HG03097 (cell line): ENCODE measurements around the gene PSG11.
"Not testable (repeated sequence)": the region's sequence is repeated elsewhere in the genome, so short reads cannot be mapped to it uniquely, and the experiment has no call there.

ENCODE experiments used
- ATAC-seq: cut with Tn5 transposase; IDR thresholded peaks from one replicate; pipeline ENCODE4 v1.9.1; 2021; ENCODE audit not compliant: unreplicated experiment, low FRiP score

PSG11 gene

DNA sequence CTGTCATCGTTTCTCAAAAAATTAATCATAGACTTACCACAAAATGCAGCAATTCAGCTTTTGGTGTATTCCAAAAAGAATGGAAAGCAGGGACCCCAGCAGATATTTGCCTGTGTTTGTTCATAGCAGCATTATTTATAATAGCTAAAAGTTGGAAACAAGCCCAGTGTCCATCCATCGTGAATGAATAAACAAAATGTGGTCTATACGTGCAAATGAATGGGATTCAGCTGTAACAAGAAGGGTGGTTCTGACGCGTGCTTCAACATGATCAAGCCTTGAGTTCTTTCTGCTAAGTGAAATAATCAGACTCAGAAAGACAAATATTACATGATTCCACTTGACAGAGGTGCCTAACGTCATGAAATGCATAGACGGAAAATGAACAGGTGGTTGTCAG, 36.4 kb downstream of the PSG11 start:
- no peak for ATAC-seq

DNA sequence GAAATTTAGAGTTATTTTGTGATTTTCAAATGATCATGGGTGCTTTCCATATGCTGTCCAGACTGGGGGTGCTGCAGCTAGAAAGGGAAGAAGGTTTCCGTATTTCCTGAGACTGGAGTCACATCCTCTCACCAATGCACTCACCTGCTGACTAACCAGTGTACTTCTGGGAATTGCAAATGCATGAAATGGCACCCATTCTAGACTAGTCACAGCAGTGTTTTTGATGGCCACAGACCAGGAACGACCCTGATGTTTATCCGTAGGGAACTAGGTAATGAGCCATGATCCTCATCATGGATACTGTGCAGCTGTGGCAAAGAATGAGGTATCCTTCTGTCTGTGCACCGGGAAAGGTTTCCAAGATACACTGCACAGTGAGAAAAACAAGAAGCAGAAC, 37.1 kb downstream of the PSG11 start:
- not testable (repeated sequence) for ATAC-seq

DNA sequence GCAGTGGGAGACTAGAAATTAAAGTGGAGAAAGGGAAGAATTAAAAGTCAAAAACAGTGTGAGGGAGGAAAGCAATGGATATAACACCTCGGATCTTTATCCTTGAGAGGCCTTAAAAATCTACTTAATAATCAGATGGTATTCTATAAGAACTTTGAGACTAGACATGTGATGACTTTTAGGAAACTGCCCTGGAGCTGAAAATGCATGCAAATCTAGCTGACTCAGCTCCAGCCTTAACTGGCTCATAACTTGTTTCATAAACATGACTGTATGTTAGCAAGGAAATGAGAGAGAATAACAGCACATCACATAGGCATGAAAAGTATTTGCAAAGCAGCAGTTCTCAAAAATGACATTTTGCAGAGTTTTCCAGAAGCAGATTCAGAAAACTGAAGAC, 38.1 kb downstream of the PSG11 start:
- not testable (repeated sequence) for ATAC-seq

DNA sequence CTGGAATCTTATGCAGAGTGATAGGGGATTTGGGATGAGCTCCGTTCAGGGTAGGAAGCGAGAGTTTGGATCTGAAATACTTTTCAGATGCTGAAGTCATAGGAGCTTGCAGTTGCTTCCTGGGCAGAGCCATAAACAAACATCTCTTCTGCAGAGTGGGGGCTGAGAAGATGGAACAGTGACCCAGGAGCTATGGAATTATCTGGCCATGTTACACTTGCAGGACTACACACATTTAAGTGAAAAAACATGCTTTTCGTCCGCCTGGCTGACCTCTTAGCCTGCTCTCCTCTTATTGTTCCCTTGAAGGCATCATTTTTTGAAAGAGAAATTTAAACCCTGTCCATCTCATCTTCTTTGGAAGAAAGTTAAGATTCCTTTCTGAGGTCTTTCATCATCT, 40.7 kb downstream of the PSG11 start:
- no peak for ATAC-seq

DNA sequence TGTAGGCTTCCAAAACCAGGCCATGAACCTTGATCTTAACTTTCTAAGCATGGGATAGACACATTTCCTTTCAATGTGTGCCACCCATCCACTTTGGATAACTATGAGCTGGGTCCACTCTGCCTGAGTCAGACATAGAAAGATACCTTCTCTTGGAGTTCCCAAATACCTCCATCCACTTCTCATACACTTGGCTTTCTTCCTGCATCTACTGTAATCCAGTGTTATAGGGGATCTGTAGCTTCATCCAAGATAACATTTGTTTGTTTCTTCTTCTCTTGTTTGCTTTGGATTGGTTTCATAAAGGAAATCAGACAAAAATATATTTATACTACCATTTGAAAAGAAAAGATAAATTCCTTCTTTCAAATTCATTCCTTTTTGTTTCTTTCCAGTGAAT, 44.2 kb downstream of the PSG11 start:
- not testable (repeated sequence) for ATAC-seq

DNA sequence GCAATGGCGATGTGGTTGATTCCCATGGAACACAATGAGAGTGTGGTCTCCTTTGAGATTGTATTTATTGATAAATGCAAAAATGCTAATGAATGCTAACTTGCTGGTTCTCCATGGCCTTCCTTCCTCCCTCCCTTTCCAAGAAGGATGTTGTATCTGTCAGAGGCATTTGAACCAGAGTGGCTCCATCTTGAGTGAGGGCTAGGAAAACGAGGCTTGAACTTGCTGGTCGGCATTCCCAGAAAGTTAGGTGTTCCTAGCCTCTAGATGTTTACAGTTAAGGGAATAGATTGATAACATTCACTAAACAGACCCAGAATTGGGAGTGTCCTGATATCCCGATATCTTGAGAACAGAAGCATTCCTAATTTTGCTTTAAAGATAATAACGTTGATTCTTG, 54.8 kb downstream of the PSG11 start:
- ATAC-seq: not testable (repeated sequence)

DNA sequence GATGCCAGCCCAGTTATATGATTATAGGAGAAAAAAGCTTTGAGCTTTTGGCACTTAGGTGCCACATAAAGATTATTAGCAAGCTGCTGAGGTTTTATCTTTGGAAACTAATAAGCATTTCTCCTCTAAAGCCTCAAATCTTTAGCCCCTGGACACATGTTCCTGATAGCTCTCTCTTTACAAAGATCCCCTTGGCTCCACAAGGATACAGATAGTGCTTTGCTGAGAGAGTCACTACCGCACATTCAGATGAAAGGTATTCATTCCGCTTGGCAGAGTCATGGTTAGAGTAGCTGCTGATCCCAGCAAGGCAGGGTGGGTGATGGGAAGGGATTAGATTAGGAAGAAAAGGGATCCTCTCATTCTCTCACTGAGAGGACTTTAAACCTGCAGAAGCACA, 61.1 kb downstream of the PSG11 start:
- no peak for ATAC-seq

DNA sequence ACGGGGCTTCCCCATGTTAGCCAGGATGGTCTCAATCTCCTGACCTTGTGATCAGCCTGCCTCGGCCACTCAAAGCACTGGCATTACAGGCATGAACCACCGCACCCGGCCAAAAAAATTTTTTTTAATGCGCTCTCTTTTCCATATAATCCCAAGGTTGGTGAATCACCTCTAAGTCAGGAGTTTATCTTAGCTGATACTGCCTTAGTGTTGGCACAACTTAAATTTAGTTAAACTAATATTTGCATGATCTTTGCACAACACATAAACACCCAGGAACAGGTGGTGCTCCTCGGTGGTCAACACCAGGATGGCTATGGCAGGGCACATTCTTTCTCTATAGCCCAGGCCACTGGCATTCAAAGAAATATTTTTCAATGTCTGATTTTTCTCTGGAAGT, 65.2 kb downstream of the PSG11 start:
- no peak for ATAC-seq
